ENCODE data around the gene RFLNA.

RFLNA gene

GRCh38 chr12:124303579-124304313 is 8.9 kb downstream of the RFLNA start:
- no peak for DNase-seq (ENCODE audit: low read depth in 2 of 2)

DNA sequence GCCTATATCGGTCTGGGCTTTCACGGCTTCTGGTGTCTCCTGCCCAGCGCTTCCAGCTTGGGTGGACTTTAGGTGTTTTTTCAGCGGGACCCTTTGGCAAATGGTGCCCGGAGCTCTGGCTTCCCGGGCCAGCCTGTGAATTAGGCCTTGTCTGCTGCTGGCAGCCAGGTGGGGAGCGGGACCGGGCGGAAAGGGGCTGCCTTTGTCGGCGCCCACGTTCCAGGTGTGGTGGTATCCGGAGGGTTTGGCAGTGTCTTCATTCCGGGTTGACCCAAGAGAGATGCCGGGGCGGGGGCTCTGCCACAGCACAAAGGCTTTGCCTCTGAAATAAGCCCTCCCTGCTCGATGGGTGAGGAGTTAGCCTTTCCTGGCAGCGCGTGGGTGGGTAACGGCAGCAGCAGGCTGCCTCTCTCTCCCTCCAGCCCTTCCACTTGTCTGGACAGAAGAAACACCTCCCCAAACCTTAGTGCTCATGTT is 9.5 kb downstream of the RFLNA start:
- DNase-seq (ENCODE audit: low read depth in 2 of 2), result no peak

GRCh38 chr12:124305136-124305535 is 10.2 kb downstream of the RFLNA start:
- no peak for DNase-seq (ENCODE audit: low read depth in 2 of 2)

GRCh38 chr12:124305776-124306685 is 11.1 kb downstream of the RFLNA start:
- DNase-seq (ENCODE audit: low read depth in 2 of 2), result no peak

- DNase-seq (ENCODE audit: low read depth in 2 of 2), result no peak
Measured at GRCh38 chr12:124306686-124307555, 12.0 kb downstream of the RFLNA start.

DNA sequence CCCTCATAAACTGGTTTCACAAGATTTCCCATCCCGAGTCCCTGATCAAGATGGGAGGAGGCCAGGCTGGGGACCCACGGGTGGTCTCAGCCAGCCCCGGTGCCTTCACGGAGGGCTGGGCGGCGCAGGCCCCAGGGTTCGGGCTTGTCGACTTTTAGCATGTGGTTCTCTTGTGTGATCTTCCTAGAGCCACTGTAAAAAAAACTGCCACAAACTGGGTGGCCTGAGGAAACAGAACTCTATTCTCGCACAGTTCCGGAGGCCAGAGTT is 12.6 kb downstream of the RFLNA start:
- no peak for DNase-seq (ENCODE audit: low read depth in 2 of 2)

GRCh38 chr12:124308741-124309140 is 13.8 kb downstream of the RFLNA start:
- DNase-seq (ENCODE audit: low read depth in 2 of 2), result no peak

GRCh38 chr12:124309231-124309630 is 14.3 kb downstream of the RFLNA start:
- DNase-seq (ENCODE audit: low read depth in 2 of 2), result no peak

GRCh38 chr12:124309744-124310143 is 14.9 kb downstream of the RFLNA start:
- DNase-seq (ENCODE audit: low read depth in 2 of 2), result no peak

DNA sequence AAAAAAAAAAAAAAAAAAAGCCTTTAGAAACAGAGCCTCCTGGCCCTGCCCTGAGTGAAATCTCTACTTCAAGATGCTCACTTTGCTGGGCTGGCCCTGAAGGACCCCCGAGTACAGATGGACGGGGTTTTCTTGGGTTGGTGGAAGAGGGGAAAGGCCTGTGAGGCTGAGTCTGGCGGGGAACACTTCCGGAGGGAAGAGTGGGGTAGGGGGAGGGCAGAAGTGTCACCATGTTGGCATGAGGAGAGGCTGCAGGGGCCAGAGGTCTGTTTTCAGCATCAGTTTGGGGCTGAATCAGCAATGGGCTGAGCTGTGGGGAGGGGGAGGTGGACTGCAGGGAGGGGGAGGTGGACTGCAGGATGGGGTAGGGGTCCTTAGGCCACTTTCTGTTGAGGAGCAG is 15.3 kb downstream of the RFLNA start:
- no peak for DNase-seq (ENCODE audit: low read depth in 2 of 2)

- no peak for DNase-seq (ENCODE audit: low read depth in 2 of 2)
Measured at GRCh38 chr12:124310785-124311184, 15.9 kb downstream of the RFLNA start.

GRCh38 chr12:124311292-124312109 is 16.6 kb downstream of the RFLNA start:
- no peak for DNase-seq (ENCODE audit: low read depth in 2 of 2)

- DNase-seq (ENCODE audit: low read depth in 2 of 2), result no peak
Measured at GRCh38 chr12:124312601-124313000, 17.7 kb downstream of the RFLNA start.

- no peak for DNase-seq (ENCODE audit: low read depth in 2 of 2)
Measured at GRCh38 chr12:124314207-124314606, 19.3 kb downstream of the RFLNA start.

GRCh38 chr12:124314766-124315165 is 19.9 kb downstream of the RFLNA start:
- DNase-seq (ENCODE audit: low read depth in 2 of 2), result no peak

- DNase-seq (ENCODE audit: low read depth in 2 of 2), result no peak
Measured at GRCh38 chr12:124315372-124316044, 20.6 kb downstream of the RFLNA start.

DNA sequence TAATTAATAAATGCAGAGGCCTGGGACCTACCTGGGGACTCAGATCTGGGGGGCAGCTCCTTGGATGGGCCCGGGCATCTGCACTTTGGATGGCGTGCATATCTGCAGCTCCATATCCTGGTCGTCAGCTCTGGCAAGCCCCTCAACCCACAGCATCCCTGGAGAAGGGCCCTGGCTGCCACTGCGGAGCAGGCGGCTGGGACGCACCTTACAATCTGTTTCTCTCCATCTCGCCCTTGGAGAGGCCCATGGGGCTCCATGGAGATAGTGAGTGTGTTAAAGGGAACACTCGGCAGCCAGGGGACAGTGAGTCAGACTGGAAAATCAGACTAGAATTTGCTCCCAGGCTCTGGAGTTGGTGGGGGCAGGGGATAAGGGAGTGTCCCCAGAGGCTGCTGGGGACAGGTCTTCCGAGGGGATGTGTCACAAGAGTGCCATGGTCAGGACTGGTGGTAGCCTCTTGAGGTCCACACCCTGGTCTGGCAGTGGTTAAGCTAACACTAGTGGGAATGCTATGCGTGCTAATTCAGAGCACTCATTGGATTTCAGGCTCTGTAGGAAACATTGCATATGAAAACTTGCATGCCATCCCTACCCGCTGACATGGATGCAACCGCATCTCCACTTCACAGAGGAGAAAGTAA is 21.5 kb downstream of the RFLNA start:
- no peak for DNase-seq (ENCODE audit: low read depth in 2 of 2)

DNA sequence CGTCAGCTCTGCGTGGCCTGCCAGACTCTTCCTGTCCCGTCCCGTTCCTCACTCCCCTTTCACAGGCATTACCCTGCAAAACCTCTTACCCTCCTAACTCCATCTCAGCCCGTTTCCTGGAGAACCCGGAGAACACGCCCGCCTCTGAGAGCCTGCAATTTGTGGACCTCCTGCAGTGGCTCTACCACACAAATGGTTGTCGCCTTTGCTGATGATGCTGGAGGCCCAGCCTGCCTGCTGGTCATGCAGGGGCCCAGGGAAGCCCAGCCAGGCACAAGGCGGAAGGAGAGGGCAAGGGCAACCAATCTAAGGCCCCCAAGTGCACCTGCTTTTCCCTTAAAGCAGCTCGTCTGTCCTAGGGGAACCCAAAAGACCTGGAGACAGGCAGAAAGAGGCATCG is 22.5 kb downstream of the RFLNA start:
- no peak for DNase-seq (ENCODE audit: low read depth in 2 of 2)

GRCh38 chr12:124318278-124319020 is 23.6 kb downstream of the RFLNA start:
- no peak for DNase-seq (ENCODE audit: low read depth in 2 of 2)
